GM12878 (cell line): ENCODE results near the gene ECHDC1. TPM values are rescaled to one million over a fixed set of nuclear protein-coding genes. Genes with fewer than 3 reads are reported as not detected.

ENCODE experiments used
- BCL11A ChIP-seq: IDR thresholded peaks from 2 replicates; pipeline ENCODE4 v1.6.1; 2011; ENCODE audit warnings: low read depth, low read length
- CBX3 ChIP-seq: fragments of 200-600 bp; sonication (generic); IDR thresholded peaks from 2 replicates; pipeline ENCODE4 v1.6.1; 2016; ENCODE audit warnings: low read depth, borderline replicate concordance
- CBX5 ChIP-seq: sonication (generic); IDR thresholded peaks from 2 replicates; pipeline ENCODE4 v1.6.1; 2016; ENCODE audit warnings: low read depth, moderate library complexity, mild to moderate bottlenecking, inconsistent platforms
- E2F8 ChIP-seq: fragments of 450-650 bp; IDR thresholded peaks from 2 replicates; pipeline ENCODE4 v1.6.1; 2018; ENCODE audit warnings: mild to moderate bottlenecking, low read depth, moderate library complexity; ENCODE audit not compliant: partially characterized antibody
- IKZF2 ChIP-seq, 2 experiments: fragments of 450-650 bp; IDR thresholded peaks; 2 replicates each; pipeline ENCODE4 v1.6.1; 2017; ENCODE audit warnings: mild to moderate bottlenecking in 2 of 2, moderate library complexity in 2 of 2
- JUNB ChIP-seq: IDR thresholded peaks from 2 replicates; pipeline ENCODE4 v1.6.1; 2016; ENCODE audit warnings: antibody characterized with exemption, mild to moderate bottlenecking
- JUND ChIP-seq: IDR thresholded peaks from 2 replicates; pipeline ENCODE4 v1.6.1; 2012; ENCODE audit warnings: low read depth, mild to moderate bottlenecking, low read length, improper control_type of control experiment, moderate library complexity
- MEF2B ChIP-seq: fragments of 450-650 bp; IDR thresholded peaks from 2 replicates; pipeline ENCODE4 v1.6.1; 2018; ENCODE audit warnings: mild to moderate bottlenecking, moderate library complexity; ENCODE audit not compliant: partially characterized antibody, poor library complexity, severe bottlenecking
- MTA2 ChIP-seq: fragments of 450-650 bp; IDR thresholded peaks from 2 replicates; pipeline ENCODE4 v1.6.1; 2016; ENCODE audit warnings: low read depth, mild to moderate bottlenecking, moderate library complexity
- NFIC ChIP-seq: IDR thresholded peaks from 2 replicates; pipeline ENCODE4 v1.6.1; 2012; ENCODE audit warnings: low read depth, mild to moderate bottlenecking, inconsistent platforms, low read length, moderate library complexity
- RCOR1 ChIP-seq: conservative IDR thresholded peaks from 2 replicates; pipeline ENCODE4 v1.6.1; 2012; ENCODE audit warnings: low read depth, low read length, improper control_type of control experiment
- RUNX3 ChIP-seq: IDR thresholded peaks from 2 replicates; pipeline ENCODE4 v1.6.1; 2012; ENCODE audit warnings: low read length, inconsistent platforms
- SKIL ChIP-seq: fragments of 450-650 bp; IDR thresholded peaks from 2 replicates; pipeline ENCODE4 v1.6.1; 2017; ENCODE audit warnings: mild to moderate bottlenecking, low read depth, inconsistent platforms; ENCODE audit not compliant: poor library complexity, severe bottlenecking
- TBL1XR1 ChIP-seq: IDR thresholded peaks from 2 replicates; pipeline ENCODE4 v1.6.1; 2012; ENCODE audit warnings: low read depth, low read length, improper control_type of control experiment
- ZBTB4 ChIP-seq: fragments of 450-650 bp; formaldehyde crosslinking; IDR thresholded peaks from 2 replicates; pipeline ENCODE4 v1.4.0; 2022; ENCODE audit warnings: mild to moderate bottlenecking, moderate library complexity
- ZNF217 ChIP-seq: fragments of 450-650 bp; IDR thresholded peaks from 2 replicates; pipeline ENCODE4 v1.6.1; 2017; ENCODE audit warnings: antibody characterized with exemption, mild to moderate bottlenecking
- ZNF24 ChIP-seq: fragments of 450-650 bp; IDR thresholded peaks from 2 replicates; pipeline ENCODE4 v1.6.1; 2017; ENCODE audit warnings: antibody characterized with exemption, mild to moderate bottlenecking
- ZNF592 ChIP-seq: fragments of 450-650 bp; IDR thresholded peaks from 2 replicates; pipeline ENCODE4 v1.6.1; 2017; ENCODE audit warnings: mild to moderate bottlenecking, moderate library complexity
- polyA plus RNA-seq, 11 experiments: library from polyadenylated mRNA; depleted of rRNA in 4 of 11; unstranded in 6 of 11; stranded (reverse) in 5 of 11; fragments of >200 nt; fragmentation: Nextera tagmentation in 4 of 11; fragmentation: Illumina TruSeq in 1 of 11; extraction: Ambion mirVana in 4 of 11; extraction: Trizol in 1 of 11; gene quantifications; 1 replicate in 1 of 11; 2 replicates in 10 of 11; pipeline versions ENCODE4 v1.2.1 to v1.2.3, GENCODE V29; 2011 to 2016; ENCODE audit warnings: inconsistent platforms in 2 of 11, missing spikeins in 2 of 11, low read depth in 1 of 11
- total RNA-seq, 4 experiments: library from RNA; depleted of rRNA in 3 of 4; stranded (reverse); fragments of >200 nt in 3 of 4; fragmentation: Illumina TruSeq in 1 of 4; extraction: Trizol in 1 of 4; gene quantifications; 2 replicates each; pipeline versions ENCODE4 v1.2.1 to v1.2.3, GENCODE V29; 2013 to 2021

The ECHDC1 gene
- total and polyA plus RNA-seq, 10 of the 15 experiments (the other 5 are each of a cell fraction or from before 2014, with no cell fraction given) = 46.2 to 111 (median 70.7) TPM

- TF ChIP-seq MEF2B (peak; percentile 64), SKIL (peak; percentile 72), CBX3 (no peak), JUND (peak; percentile 49; the same call in 1 of the 2 replicates), CBX5 (0 out of 2 replicates have a peak, but pooled peaks have one; percentile 42), RUNX3 (peak; percentile 21; the same call in 1 of the 2 replicates), ZNF592 (0 out of 2 replicates have a peak, but pooled peaks have one; percentile 40), BCL11A (0 out of 2 replicates have a peak, but pooled peaks have one; percentile 18), ZNF217 (peak; percentile 53; the same call in 1 of the 2 replicates), JUNB (peak; percentile 54), RCOR1 (no peak), NFIC (peak; percentile 64), MTA2 (peak; percentile 90), IKZF2 (IDR thresholded peaks at IDR 0.05) (peak; percentile 57 to 77; a peak in 3 of 4 replicates), ZNF24 (0 out of 2 replicates have a peak, but pooled peaks have one; percentile 47), TBL1XR1 (0 out of 2 replicates have a peak, but pooled peaks have one; percentile 63), E2F8 (no peak), ZBTB4 (CRISPR knock-in tag) (no peak)
Measured at GRCh38 chr6:127291495-127291894, 51.9 kb downstream of the ECHDC1 start (continued).
